ENCODE data around the gene SAV1.

- no peak for TF ChIP-seq TGIF2 (CRISPR knock-in tag; IDR thresholded peaks at IDR 0.05)
- TF ChIP-seq AHR (CRISPR knock-in tag; IDR thresholded peaks at IDR 0.05) = no peak; the same call in 1 of the 2 replicates
- TF ChIP-seq CTCF (CRISPR knock-in tag; IDR thresholded peaks at IDR 0.05) = peak; percentile 65
- no peak for TF ChIP-seq NFYB (CRISPR knock-in tag; IDR thresholded peaks at IDR 0.05)
- TF ChIP-seq SYNCRIP (IDR thresholded peaks at IDR 0.05; ENCODE audit: insufficient read depth, low read depth, low read length) = no peak
- TF ChIP-seq ZNF510 (CRISPR knock-in tag; IDR thresholded peaks at IDR 0.05; ENCODE audit: low read depth) = no peak
- no peak for TF ChIP-seq MXI1 (IDR thresholded peaks at IDR 0.05; ENCODE audit: borderline replicate concordance, low read depth, low read length)
- TF ChIP-seq ZFX (CRISPR knock-in tag; IDR thresholded peaks at IDR 0.05; ENCODE audit: low read depth) = no peak
- no peak for TF ChIP-seq NPAS2 (CRISPR knock-in tag; IDR thresholded peaks at IDR 0.05; ENCODE audit: borderline replicate concordance)
- TF ChIP-seq TCF7 (IDR thresholded peaks at IDR 0.05; ENCODE audit: low read depth) = no peak
- peak; percentile 50 for TF ChIP-seq SMC3 (IDR thresholded peaks at IDR 0.05; ENCODE audit: low read length)
Observed at GRCh38 chr14:50599700-50600444, 68.2 kb downstream of the SAV1 start.
